K562 (cell line): ENCODE data around the gene TCEANC. TPM values are rescaled to one million over a fixed set of nuclear protein-coding genes. Genes with fewer than 3 reads are reported as not detected.

Experiments
- ARNT ChIP-seq, 2 experiments: fragments of 450-650 bp; IDR thresholded peaks; 2 replicates each; pipeline ENCODE4 v1.6.1; 2016; ENCODE audit warnings: mild to moderate bottlenecking in 1 of 2
- CREM ChIP-seq: IDR thresholded peaks from 2 replicates; pipeline ENCODE4 v1.6.1; 2014; ENCODE audit warnings: antibody characterized with exemption, low read depth
- EWSR1 ChIP-seq: fragments of 450-650 bp; IDR thresholded peaks from 2 replicates; pipeline ENCODE4 v1.6.1; 2018; ENCODE audit warnings: borderline replicate concordance, mild to moderate bottlenecking, low read depth, moderate library complexity; ENCODE audit not compliant: partially characterized antibody
- FOSL1 ChIP-seq: fragments of 200-800 bp; sonication (Bioruptor generic); conservative IDR thresholded peaks from 2 replicates; pipeline ENCODE4 v1.6.1; 2016; ENCODE audit warnings: missing genetic modification characterization, missing compliant biosample characterization
- HEY1 ChIP-seq: fragments of 250-450 bp; sonication (Bioruptor Pico); IDR thresholded peaks from 2 replicates; pipeline ENCODE4 v1.5.0; 2020; ENCODE audit warnings: mild to moderate bottlenecking, moderate library complexity, borderline replicate concordance
- HSF4 ChIP-seq: fragments of 250-450 bp; sonication (Bioruptor Pico); IDR thresholded peaks from 2 replicates; pipeline ENCODE4 v2.1.2; 2022; ENCODE audit warnings: mild to moderate bottlenecking, moderate library complexity, borderline replicate concordance
- IRF2 ChIP-seq: sonication (generic); formaldehyde crosslinking; IDR thresholded peaks from 2 replicates; pipeline ENCODE4 v1.8.1; 2022; ENCODE audit warnings: mild to moderate bottlenecking, missing genetic modification reagents
- NFIC ChIP-seq: fragments of 450-650 bp; IDR thresholded peaks from 2 replicates; pipeline ENCODE4 v1.6.1; 2017; ENCODE audit warnings: mild to moderate bottlenecking, inconsistent platforms
- POLR2AphosphoS5 ChIP-seq: IDR thresholded peaks from 2 replicates; pipeline ENCODE4 v1.6.1; 2011; ENCODE audit warnings: mild to moderate bottlenecking, low read depth, low read length, moderate library complexity; ENCODE audit not compliant: control insufficient read depth, insufficient read depth
- POLR2B ChIP-seq: fragments of 450-650 bp; IDR thresholded peaks from 2 replicates; pipeline ENCODE4 v1.6.1; 2018; ENCODE audit warnings: low read depth; ENCODE audit not compliant: partially characterized antibody
- SIX5 ChIP-seq, 2 experiments: IDR thresholded peaks; 2 replicates each; pipeline ENCODE4 v1.6.1; 2011; ENCODE audit warnings: low read length in 2 of 2, borderline replicate concordance in 1 of 2, low read depth in 1 of 2, mild to moderate bottlenecking in 1 of 2, moderate library complexity in 1 of 2; ENCODE audit not compliant: insufficient read depth in 1 of 2
- SMAD3 ChIP-seq: fragments of 450-650 bp; formaldehyde crosslinking; conservative IDR thresholded peaks from 2 replicates; pipeline ENCODE4 v1.4.0; 2020; ENCODE audit warnings: mild to moderate bottlenecking
- TAF1 ChIP-seq: IDR thresholded peaks from 2 replicates; pipeline ENCODE4 v1.6.1; 2011; ENCODE audit warnings: mild to moderate bottlenecking, low read length, moderate library complexity; ENCODE audit not compliant: insufficient read depth, control insufficient read depth, severe bottlenecking; ENCODE audit errors: extremely low read depth
- TBP ChIP-seq: optimal IDR thresholded peaks from 2 replicates; pipeline ENCODE3; 2011; ENCODE audit warnings: low read depth, low read length, improper control_type of control experiment
- YBX1 ChIP-seq: fragments of 450-650 bp; IDR thresholded peaks from 2 replicates; pipeline ENCODE4 v1.7.1; 2016; ENCODE audit warnings: mild to moderate bottlenecking
- ZKSCAN8 ChIP-seq: fragments of 200-800 bp; sonication (Bioruptor generic); IDR thresholded peaks from 2 replicates; pipeline ENCODE4 v1.6.1; 2016; ENCODE audit warnings: missing genetic modification characterization, missing compliant biosample characterization
- ZNF436 ChIP-seq: fragments of 250-450, 450-650 bp; sonication (Bioruptor Pico); formaldehyde crosslinking; IDR thresholded peaks from 2 replicates; pipeline ENCODE4 v1.7.0; 2020; ENCODE audit warnings: mild to moderate bottlenecking
- ZNF589 ChIP-seq: fragments of 200-800 bp; sonication (Bioruptor generic); IDR thresholded peaks from 2 replicates; pipeline ENCODE4 v1.6.1; 2016; ENCODE audit warnings: low read depth, missing genetic modification characterization, missing compliant biosample characterization
- polyA plus RNA-seq, 8 experiments: library from polyadenylated mRNA; depleted of rRNA in 4 of 8; stranded (reverse) in 5 of 8; unstranded in 3 of 8; fragments of >200 nt; fragmentation: Nextera tagmentation in 2 of 8; fragmentation: Illumina TruSeq in 1 of 8; extraction: Ambion mirVana in 2 of 8; extraction: Trizol in 1 of 8; gene quantifications; 2 replicates each; pipeline versions ENCODE4 v1.2.1 to v1.2.3, GENCODE V29; 2011 to 2014; ENCODE audit warnings: inconsistent platforms in 1 of 8, missing spikeins in 1 of 8
- total RNA-seq, 7 experiments: library from RNA; depleted of rRNA in 6 of 7; stranded (reverse); fragments of >200 nt in 6 of 7; fragmentation: Illumina TruSeq in 2 of 7; extraction: Trizol in 2 of 7; gene quantifications; 2 replicates each; pipeline versions ENCODE4 v1.2.1 to v1.2.3, GENCODE V29; 2011 to 2021; ENCODE audit warnings: low replicate concordance in 1 of 7
- TF ChIP-seq, protein P1 (sequence below): fragments of 200-800 bp; sonication (Bioruptor generic); IDR thresholded peaks from 2 replicates; pipeline ENCODE4 v1.6.1; 2017; ENCODE audit warnings: missing genetic modification characterization, missing compliant biosample characterization
- TF ChIP-seq, protein P2 (sequence below), 2 experiments: fragments of 450-650 bp; IDR thresholded peaks; 2 replicates each; pipeline ENCODE4 v1.6.1; 2016
- TF ChIP-seq, protein P3 (sequence below): IDR thresholded peaks from 3 replicates; pipeline ENCODE4 v1.6.1; 2011; ENCODE audit warnings: borderline replicate concordance, mild to moderate bottlenecking, moderate library complexity; ENCODE audit not compliant: insufficient read length; ENCODE audit errors: extremely low read depth

The TCEANC gene
- total and polyA plus RNA-seq, 9 of the 15 experiments (the other 6 are each of a cell fraction or from before 2014, with no cell fraction given): 1.2 to 2.8 (median 2.0) TPM

DNA sequence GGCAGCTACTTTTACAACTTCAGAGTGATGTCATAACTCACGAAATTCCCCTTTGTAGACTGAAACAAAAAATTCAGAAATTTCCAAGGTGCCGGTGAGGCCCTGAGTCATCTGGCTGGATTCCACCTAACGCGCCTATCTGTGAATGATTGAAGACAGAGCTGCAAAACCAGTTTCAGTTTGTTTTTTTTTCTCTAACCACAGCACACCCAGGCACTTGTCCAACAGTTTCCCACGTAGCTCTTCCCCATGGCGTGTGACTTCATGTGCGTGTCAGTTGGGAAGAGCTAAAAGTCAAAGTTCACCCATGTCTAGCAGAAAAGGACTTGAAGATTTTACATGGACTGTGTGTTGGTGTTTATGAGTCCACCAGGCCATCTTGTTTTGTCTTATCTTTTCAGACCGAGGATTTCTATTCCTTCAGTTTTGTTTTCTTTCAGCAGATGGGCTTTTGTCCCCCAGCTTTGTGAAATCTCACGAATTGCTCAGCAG, 16.4 kb downstream of the TCEANC start (continued):
- TF ChIP-seq, protein P1, sequence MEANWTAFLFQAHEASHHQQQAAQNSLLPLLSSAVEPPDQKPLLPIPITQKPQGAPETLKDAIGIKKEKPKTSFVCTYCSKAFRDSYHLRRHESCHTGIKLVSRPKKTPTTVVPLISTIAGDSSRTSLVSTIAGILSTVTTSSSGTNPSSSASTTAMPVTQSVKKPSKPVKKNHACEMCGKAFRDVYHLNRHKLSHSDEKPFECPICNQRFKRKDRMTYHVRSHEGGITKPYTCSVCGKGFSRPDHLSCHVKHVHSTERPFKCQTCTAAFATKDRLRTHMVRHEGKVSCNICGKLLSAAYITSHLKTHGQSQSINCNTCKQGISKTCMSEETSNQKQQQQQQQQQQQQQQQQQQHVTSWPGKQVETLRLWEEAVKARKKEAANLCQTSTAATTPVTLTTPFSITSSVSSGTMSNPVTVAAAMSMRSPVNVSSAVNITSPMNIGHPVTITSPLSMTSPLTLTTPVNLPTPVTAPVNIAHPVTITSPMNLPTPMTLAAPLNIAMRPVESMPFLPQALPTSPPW (CRISPR knock-in tag): no peak
- TF ChIP-seq POLR2B (no peak), ZNF436 (no peak), SMAD3 (CRISPR knock-in tag) (no peak), YBX1 (no peak), ARNT (IDR thresholded peaks at IDR 0.05) (no peak), ZNF589 (no peak), HEY1 (CRISPR knock-in tag) (no peak), NFIC (peak; percentile 78), TBP (no peak), ZKSCAN8 (CRISPR knock-in tag) (no peak), POLR2AphosphoS5 (no peak), HSF4 (CRISPR knock-in tag) (no peak), FOSL1 (tag) (peak; percentile 75), IRF2 (no peak), TAF1 (no peak), SIX5 (IDR thresholded peaks at IDR 0.05; ENCODE audit: borderline replicate concordance in 1 of 2, insufficient read depth in 1 of 2, low read depth in 1 of 2, low read length in 2 of 2) (no peak), EWSR1 (no peak), CREM (peak; percentile 59)
- TF ChIP-seq, protein P2, sequence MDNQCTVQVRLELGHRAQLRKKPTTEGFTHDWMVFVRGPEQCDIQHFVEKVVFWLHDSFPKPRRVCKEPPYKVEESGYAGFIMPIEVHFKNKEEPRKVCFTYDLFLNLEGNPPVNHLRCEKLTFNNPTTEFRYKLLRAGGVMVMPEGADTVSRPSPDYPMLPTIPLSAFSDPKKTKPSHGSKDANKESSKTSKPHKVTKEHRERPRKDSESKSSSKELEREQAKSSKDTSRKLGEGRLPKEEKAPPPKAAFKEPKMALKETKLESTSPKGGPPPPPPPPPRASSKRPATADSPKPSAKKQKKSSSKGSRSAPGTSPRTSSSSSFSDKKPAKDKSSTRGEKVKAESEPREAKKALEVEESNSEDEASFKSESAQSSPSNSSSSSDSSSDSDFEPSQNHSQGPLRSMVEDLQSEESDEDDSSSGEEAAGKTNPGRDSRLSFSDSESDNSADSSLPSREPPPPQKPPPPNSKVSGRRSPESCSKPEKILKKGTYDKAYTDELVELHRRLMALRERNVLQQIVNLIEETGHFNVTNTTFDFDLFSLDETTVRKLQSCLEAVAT (IDR thresholded peaks at IDR 0.05): no peak
- TF ChIP-seq, protein P3, sequence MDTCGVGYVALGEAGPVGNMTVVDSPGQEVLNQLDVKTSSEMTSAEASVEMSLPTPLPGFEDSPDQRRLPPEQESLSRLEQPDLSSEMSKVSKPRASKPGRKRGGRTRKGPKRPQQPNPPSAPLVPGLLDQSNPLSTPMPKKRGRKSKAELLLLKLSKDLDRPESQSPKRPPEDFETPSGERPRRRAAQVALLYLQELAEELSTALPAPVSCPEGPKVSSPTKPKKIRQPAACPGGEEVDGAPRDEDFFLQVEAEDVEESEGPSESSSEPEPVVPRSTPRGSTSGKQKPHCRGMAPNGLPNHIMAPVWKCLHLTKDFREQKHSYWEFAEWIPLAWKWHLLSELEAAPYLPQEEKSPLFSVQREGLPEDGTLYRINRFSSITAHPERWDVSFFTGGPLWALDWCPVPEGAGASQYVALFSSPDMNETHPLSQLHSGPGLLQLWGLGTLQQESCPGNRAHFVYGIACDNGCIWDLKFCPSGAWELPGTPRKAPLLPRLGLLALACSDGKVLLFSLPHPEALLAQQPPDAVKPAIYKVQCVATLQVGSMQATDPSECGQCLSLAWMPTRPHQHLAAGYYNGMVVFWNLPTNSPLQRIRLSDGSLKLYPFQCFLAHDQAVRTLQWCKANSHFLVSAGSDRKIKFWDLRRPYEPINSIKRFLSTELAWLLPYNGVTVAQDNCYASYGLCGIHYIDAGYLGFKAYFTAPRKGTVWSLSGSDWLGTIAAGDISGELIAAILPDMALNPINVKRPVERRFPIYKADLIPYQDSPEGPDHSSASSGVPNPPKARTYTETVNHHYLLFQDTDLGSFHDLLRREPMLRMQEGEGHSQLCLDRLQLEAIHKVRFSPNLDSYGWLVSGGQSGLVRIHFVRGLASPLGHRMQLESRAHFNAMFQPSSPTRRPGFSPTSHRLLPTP: no peak
